MM.1S (cell line): ENCODE measurements around the gene SEL1L3.
"Not testable (repeated sequence)": the region's sequence is repeated elsewhere in the genome, so short reads cannot be mapped to it uniquely, and the experiment has no call there.

Experiments used
- DNase-seq: peaks from one replicate; pipeline ENCODE4 v3.0.0-alpha.2; 2015
- H2AFZ ChIP-seq: fragments of 300-600 bp; sonication (generic); 2 replicates; pipeline ENCODE4 v1.6.0; 2016; ENCODE audit warnings: antibody characterized with exemption, low read length
- H3F3A ChIP-seq: fragments of 300-600 bp; sonication (generic); 2 replicates; pipeline ENCODE4 v1.6.1; 2016; ENCODE audit warnings: mild to moderate bottlenecking, antibody characterized with exemption, low read length, moderate library complexity, mixed read lengths; ENCODE audit not compliant: insufficient read depth
- H3K27ac ChIP-seq: fragments of 300-600 bp; sonication (generic); 2 replicates; pipeline ENCODE4 v1.5.1; 2016; ENCODE audit warnings: mild to moderate bottlenecking, low read length
- H3K27me3 ChIP-seq: fragments of 300-600 bp; sonication (generic); replicated peaks from 2 replicates; pipeline ENCODE4 v1.6.0; 2016; ENCODE audit warnings: low read length; ENCODE audit not compliant: insufficient read depth
- H3K36me3 ChIP-seq: fragments of 300-600 bp; sonication (generic); replicated peaks from 2 replicates; pipeline ENCODE4 v1.6.1; 2016; ENCODE audit warnings: mild to moderate bottlenecking, low read length, mixed read lengths; ENCODE audit not compliant: insufficient read depth
- H3K4me1 ChIP-seq: fragments of 300-600 bp; sonication (generic); 2 replicates; pipeline ENCODE4 v1.6.1; 2016; ENCODE audit warnings: low read length, mixed read lengths
- H3K4me2 ChIP-seq: fragments of 300-600 bp; sonication (generic); 2 replicates; pipeline ENCODE4 v1.6.0; 2016; ENCODE audit warnings: low read depth, low read length
- H3K4me3 ChIP-seq: fragments of 300-600 bp; sonication (generic); 2 replicates; pipeline ENCODE4 v1.5.1; 2016; ENCODE audit warnings: low read length, mixed read lengths
- H3K79me2 ChIP-seq: fragments of 300-600 bp; sonication (generic); 2 replicates; pipeline ENCODE4 v1.6.1; 2016; ENCODE audit warnings: mixed run types, low read length, mixed read lengths
- H3K9ac ChIP-seq: fragments of 300-600 bp; sonication (generic); 2 replicates; pipeline ENCODE4 v1.6.1; 2016; ENCODE audit warnings: low read length, mixed read lengths
- H3K9me2 ChIP-seq: fragments of 300-600 bp; sonication (generic); replicated peaks from 2 replicates; pipeline ENCODE4 v1.6.1; 2016; ENCODE audit warnings: mild to moderate bottlenecking, low read length, mixed read lengths; ENCODE audit not compliant: insufficient read depth
- H3K9me3 ChIP-seq: fragments of 300-600 bp; sonication (generic); replicated peaks from 2 replicates; pipeline ENCODE4 v1.6.1; 2016; ENCODE audit warnings: mild to moderate bottlenecking, low read length, mixed read lengths; ENCODE audit not compliant: insufficient read depth
- H4K20me1 ChIP-seq: fragments of 300-600 bp; sonication (generic); 2 replicates; pipeline ENCODE4 v1.6.1; 2016; ENCODE audit warnings: mild to moderate bottlenecking, low read length, moderate library complexity, mixed read lengths; ENCODE audit not compliant: insufficient read depth
- CTCF ChIP-seq: fragments of 300-600 bp; sonication (generic); IDR thresholded peaks from 2 replicates; pipeline ENCODE4 v1.5.1; 2016; ENCODE audit warnings: antibody characterized with exemption, low read length, mixed read lengths
- EZH2 ChIP-seq: fragments of 300-600 bp; sonication (generic); optimal IDR thresholded peaks from 2 replicates; pipeline ENCODE3; 2017; ENCODE audit warnings: low read depth, mild to moderate bottlenecking, antibody characterized with exemption, low read length, mixed read lengths
- EZH2phosphoT487 ChIP-seq: fragments of 300-600 bp; sonication (generic); IDR thresholded peaks from 2 replicates; pipeline ENCODE4 v1.6.1; 2018; ENCODE audit warnings: antibody characterized with exemption, low read length

Gene SEL1L3

GRCh38 chr4:25862411-25863346 lies at the start of gene SEL1L3:
Gene SEL1L3, minus strand, starts transcription at chr4:25862988. Its CDS starts 152 bp downstream, at chr4:25862836.
- H3F3A ChIP-seq: peaks cover 14% of the 10 kb centered on the region
- H3K4me3 ChIP-seq: peak within 1 kb of the TSS; percentile 85
- H2AFZ ChIP-seq: peak within 1 kb of the TSS; percentile 55
- TF ChIP-seq EZH2phosphoT487 (no peak), CTCF (no peak), EZH2 (no peak)
- no peaks in the 10 kb centered on the region for H3K9me3 ChIP-seq
- H3K4me2 ChIP-seq: peak within 1 kb of the TSS; percentile 61
- peaks cover 20% of the 10 kb centered on the region for H3K4me1 ChIP-seq
- peak; percentile 56 for DNase-seq
- no peaks in the 10 kb centered on the region for H3K9me2 ChIP-seq
- H3K27ac ChIP-seq: peak within 1 kb of the TSS; percentile 47; the same call in 1 of the 2 replicates
- H3K9ac ChIP-seq: peak within 1 kb of the TSS; percentile 67; the same call in 1 of the 2 replicates
- H3K79me2 ChIP-seq: peaks cover 46% of the 10 kb centered on the region
- H3K27me3 ChIP-seq: no peaks in the 10 kb centered on the region
- H4K20me1 ChIP-seq: no peaks in the 10 kb centered on the region
- H3K36me3 ChIP-seq: no peaks in the 10 kb centered on the region

- H3K36me3 ChIP-seq: no peaks in the 10 kb centered on the region
- no peak overlapping the region for H3K27ac ChIP-seq
- no peak for TF ChIP-seq CTCF
- TF ChIP-seq EZH2phosphoT487: no peak
- TF ChIP-seq EZH2: no peak
- no peak for DNase-seq
- H3K9ac ChIP-seq: no peak overlapping the region
- peaks cover 4% of the 10 kb centered on the region; the same call in 1 of the 2 replicates for H3F3A ChIP-seq
- no peaks in the 10 kb centered on the region for H3K27me3 ChIP-seq
- no peaks in the 10 kb centered on the region for H3K9me3 ChIP-seq
- peaks cover 11% of the 10 kb centered on the region; the same call in 1 of the 2 replicates for H3K4me1 ChIP-seq
- no peaks in the 10 kb centered on the region for H3K9me2 ChIP-seq
- H3K4me2 ChIP-seq: no peak overlapping the region
- H2AFZ ChIP-seq: no peak overlapping the region
- no peaks in the 10 kb centered on the region for H3K79me2 ChIP-seq
- H4K20me1 ChIP-seq: no peaks in the 10 kb centered on the region
- H3K4me3 ChIP-seq: no peak overlapping the region
Measured at GRCh38 chr4:25911356-25911755, 48.6 kb upstream of the SEL1L3 start.

DNA sequence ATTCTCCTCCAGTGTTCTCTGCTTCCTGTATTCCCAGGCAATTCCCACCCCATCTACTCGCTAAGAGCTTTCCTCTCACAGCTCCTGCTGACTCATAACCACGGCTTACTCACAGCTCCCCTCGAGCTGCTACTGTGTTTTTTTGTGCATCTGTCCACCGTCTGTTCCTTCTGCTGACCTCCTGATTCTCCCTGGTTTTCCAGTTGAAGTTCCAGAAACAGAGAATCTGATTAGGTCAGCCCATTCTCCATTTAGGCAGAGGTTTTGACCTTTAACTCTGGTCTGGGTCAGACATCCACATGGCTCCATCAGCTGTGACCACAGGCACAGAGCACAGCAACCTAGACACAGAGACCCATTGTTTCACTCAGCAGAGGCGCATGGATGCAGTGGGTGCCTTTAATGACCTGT lies 45.7 kb upstream of the SEL1L3 start:
- Histone ChIP-seq H3F3A (no peaks in the 10 kb centered on the region), H3K27ac (no peak overlapping the region), H3K79me2 (no peaks in the 10 kb centered on the region), H3K27me3 (no peaks in the 10 kb centered on the region), H3K4me1 (peaks cover 4% of the 10 kb centered on the region; the same call in 1 of the 2 replicates), H3K4me2 (no peak overlapping the region), H3K9me3 (no peaks in the 10 kb centered on the region), H3K9ac (no peak overlapping the region), H2AFZ (no peak overlapping the region), H3K36me3 (no peaks in the 10 kb centered on the region), H3K4me3 (no peak overlapping the region), H4K20me1 (no peaks in the 10 kb centered on the region), H3K9me2 (no peaks in the 10 kb centered on the region)
- TF ChIP-seq EZH2phosphoT487: no peak
- TF ChIP-seq CTCF: no peak
- TF ChIP-seq EZH2: no peak
- no peak for DNase-seq

GRCh38 chr4:25906113-25906512 lies 43.3 kb upstream of the SEL1L3 start:
- H2AFZ ChIP-seq, H3K79me2 ChIP-seq: not testable (repeated sequence)

More at GRCh38 chr4:25906113-25906512, 43.3 kb upstream of the SEL1L3 start:
- not testable (repeated sequence) for H3K27me3 ChIP-seq, H3K36me3 ChIP-seq, H3F3A ChIP-seq, H3K9ac ChIP-seq, H3K27ac ChIP-seq, H3K9me2 ChIP-seq, H3K9me3 ChIP-seq, DNase-seq, H3K4me3 ChIP-seq, H4K20me1 ChIP-seq, H3K4me1 ChIP-seq, H3K4me2 ChIP-seq
